Activated T-helper 1 cell treated with Interleukin-2 at 50 U/mL for 16 hours (primary cell): ENCODE results near the gene ARID1B.

Experiments
- DNase-seq: peaks from one replicate; pipeline ENCODE4 v3.0.0-alpha.2; 2020; ENCODE audit warnings: low read depth

The ARID1B gene

GRCh38 chr6:156776840-156777576, at the start of gene ARID1B:
Gene ARID1B (plus strand): TSS chr6:156777378. CDS start chr6:156777681, 303 bp downstream.
- peak; percentile 71 for DNase-seq

GRCh38 chr6:156727715-156728385, 49.3 kb upstream of the ARID1B start:
- DNase-seq: no peak

DNA sequence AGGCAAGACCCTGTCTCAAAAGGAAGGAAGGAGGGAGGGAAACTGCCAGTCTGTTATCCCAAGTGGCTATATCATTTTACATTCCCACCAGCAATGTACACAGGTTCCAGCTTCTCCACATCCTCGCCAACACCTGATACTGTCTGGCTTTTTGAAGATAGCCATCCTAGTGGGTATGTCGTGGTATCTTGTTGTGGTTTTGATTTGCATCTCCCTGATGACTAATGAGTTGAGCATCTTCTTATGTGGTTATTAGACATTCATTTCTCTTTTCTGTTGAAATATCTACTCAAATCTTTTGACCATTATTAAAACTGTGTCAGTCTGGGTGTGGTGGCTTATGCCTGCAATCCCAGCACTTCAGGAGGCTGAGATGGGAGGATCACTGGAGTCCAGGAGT, 47.9 kb upstream of the ARID1B start:
- DNase-seq: no peak

GRCh38 chr6:156731396-156731795, 45.8 kb upstream of the ARID1B start:
- no peak for DNase-seq

DNA sequence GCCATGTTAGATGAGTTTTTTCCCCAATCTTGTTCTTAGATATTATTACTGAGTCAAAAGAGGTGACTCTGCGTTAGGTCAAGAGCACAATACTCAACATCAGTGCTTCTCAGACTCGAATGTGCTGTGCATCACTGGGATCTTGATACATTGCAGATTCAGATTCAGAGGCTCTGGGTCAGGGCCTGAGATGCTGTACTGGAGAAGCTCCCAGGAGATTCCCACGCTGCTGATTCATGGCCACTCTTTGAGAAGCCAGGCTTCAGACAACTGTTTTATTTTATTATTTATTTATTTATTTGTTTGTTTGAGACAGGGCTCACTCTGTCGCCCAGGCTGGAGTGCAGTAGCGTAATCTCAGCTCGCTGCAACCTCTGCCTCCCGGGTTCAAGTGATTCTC, 41.4 kb upstream of the ARID1B start:
- DNase-seq: no peak

DNA sequence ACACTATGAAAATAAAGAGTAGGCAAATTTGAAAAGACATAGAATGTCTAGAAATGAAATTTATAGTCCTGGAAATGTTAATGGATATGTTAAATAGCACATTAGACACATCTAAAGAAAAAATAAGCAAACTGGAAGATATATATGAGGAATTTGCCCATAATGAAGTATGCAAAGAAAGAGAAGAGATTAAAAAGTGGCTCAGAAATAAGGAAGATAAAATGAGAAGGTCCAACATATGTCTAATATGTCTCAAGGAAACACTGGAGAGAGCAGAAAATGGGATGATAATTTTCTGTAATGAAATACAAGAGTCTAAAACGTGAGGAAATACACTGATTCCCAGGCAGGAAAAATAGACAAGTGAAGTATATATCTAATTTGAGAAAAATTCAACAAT, 36.6 kb upstream of the ARID1B start:
- DNase-seq: no peak

DNA sequence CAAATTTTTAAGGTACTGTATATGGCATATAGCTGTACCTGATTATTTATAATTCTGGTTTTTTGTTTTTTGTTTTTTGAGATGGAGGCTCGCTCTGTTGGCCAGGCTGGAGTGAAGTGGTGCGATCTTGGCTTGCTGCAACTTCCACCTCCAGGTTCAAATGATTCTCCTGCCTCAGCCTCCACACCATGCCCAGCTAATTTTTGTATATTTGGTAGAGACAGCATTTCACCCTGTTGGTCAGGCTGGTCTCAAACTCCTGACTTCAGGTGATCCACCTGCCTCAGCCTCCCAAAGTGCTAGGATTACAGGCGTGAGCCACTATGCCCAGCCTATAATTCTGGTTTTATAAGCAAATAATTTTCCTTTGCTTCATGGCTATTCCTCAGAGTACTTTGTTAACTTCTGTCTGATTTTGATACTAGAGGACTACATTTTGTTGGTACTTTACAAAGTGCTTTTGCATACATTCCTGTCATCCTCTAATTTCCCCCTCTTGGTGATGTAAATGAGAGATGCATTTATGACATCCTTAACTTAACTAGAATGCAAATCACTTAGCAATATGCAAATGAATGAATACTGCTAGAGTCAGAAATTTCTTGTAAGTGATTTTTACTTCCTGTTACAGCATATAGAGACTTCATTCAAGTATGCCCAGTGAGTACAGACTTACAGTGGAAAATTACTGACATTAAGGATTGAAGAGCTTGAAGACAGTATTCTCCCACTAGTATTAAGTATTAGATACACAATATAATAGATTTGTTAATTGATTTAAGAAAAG, 35.7 kb upstream of the ARID1B start:
- no peak for DNase-seq

GRCh38 chr6:156747715-156748114, 29.5 kb upstream of the ARID1B start:
- no peak for DNase-seq

DNA sequence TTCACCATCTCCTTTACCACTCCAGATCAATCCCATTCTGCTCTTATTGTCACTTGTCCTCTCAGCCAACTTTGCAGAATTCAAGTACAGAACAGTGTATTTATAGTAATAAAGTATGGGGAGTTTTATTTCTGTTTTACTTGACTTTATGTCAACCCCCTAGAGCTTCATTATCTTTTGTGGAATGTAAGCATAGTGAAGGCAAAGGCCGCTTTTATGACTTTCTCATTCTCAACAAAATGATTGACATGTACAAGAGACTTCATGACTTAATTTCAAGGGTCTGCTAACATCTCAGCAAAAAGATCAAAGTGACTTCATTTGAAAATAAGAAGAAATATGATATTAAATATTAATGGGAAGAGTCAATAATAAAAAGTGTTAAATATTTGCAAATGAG, 28.7 kb upstream of the ARID1B start:
- no peak for DNase-seq

DNA sequence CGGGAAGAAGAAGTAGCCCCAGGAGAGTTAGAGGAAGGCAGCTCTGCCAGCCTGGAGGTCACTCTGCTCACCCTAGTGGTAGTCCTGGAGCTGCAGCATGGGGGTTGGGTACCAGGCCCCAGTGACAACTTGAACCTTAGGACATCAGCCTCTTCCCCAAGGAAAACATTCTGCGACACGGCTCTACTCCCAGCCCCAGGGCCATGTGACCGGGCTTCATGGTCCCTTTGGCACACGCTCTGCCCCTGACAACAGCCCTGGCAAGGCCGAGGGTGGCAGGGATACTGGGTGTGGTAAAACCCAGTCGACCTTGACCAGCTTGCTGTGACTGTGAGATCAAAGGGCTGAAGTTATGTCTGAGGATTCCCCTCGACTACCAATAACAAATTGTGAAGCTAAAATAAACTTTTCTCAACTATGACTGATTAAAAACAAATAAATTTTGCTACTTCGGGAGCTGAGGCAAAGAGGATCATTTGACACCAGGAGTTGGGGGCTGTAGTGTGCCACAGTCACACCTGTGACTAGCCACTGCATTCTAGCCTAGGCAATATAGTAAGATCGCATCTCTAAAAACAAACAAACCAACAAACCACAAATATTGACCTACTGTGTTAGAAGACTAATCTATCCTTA, 24.4 kb upstream of the ARID1B start:
- no peak for DNase-seq

- DNase-seq: no peak
Measured at GRCh38 chr6:156756630-156757610, 20.3 kb upstream of the ARID1B start.

DNA sequence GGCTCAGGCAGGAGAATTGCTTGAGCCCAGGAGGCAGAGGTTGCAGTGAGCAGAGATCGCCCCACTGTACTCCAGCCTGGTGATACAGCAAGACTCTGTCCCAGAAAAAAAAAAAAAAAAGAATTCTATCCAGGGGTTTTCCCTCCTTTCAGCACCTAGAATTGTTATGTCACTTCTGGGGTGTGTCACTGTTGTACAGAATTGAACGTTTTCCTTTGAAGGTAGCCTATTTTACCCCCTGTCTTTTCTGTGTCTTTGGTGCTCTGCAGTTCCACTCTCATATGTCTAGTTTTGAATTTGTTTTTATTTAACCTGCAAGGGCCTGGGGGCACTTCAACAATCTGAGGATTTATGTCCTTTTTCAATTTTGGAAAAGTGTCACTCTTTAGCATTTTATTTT, 19.3 kb upstream of the ARID1B start:
- DNase-seq: no peak

DNA sequence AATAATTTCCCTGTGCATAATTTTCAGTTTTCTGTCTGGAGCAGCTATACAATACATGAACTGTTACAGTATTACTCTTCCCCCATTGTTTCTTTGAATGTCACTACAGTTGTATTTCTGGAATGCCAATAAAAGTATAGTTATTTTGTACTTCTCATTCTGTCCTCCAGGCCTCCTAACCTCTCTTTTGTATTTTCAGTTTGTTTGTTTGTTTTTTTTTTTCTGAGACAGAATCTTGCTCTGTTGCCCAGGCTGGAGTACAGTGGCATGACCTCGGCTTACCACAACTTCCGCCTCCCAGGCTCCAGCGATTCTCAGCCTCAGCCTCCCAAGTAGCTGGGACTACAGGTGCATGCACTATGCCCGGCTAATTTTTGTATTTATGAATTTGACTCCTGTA, 16.8 kb upstream of the ARID1B start:
- no peak for DNase-seq

- no peak for DNase-seq
Measured at GRCh38 chr6:156762547-156762946, 14.6 kb upstream of the ARID1B start.

DNA sequence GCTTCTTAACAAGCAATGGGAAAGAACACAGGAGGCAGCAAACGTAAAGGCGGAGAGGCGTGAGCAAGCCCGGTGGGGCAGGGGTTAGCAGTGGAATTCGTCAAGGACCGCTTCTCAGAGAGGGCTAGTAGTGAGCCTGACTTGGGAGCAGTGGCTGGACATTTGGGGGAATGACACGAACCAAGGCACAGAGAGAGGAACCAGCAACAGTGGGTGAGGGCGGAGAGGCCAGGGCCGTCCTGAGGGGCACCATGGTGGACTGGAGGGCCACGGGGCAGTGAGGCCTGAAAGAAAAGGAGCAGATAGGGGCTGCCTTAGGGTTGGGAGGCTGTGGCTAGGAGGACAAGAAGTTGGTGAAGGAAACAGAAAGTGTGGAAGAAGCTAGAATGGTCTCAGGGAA, 12.1 kb upstream of the ARID1B start:
- DNase-seq: no peak

DNA sequence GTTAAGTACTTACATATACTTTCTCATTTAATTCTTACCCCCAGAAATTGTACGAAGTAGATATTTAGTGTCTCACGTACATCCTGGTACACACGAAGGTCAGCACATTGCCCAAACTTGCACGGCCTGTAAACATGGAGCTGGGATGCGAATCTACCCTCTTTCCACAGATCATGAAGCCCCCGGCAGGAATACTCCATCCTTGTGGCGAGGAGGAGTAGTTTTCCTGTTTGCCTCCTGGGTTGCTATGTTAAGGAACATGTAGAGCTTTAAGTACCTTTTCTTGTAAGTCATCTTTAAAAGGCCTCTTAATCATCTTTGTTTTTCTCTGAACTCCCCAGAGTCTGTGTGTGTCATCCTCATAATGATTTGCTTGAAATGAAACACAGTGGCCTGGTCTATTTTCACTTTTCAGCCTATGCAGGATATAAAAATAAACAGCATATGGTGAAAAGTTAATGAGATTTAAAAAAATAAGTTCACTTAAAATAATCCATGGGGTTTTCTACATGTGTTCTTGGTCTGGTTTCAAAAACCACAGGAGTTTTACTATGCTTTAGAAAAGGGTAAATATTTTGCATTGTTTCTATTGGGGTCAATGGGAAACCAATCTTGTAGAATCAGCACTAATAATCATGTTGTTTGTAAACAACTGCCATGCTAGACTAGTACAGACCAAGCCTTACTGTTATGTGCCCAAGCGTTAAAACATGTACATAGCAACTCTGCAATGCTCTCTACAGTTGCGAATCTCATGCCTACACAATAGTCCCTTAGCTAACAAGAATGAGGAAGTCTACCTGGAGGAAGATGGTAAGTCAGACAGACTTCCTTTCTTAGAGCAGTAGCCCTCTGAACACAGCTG, 9.3 kb upstream of the ARID1B start:
- no peak for DNase-seq

DNA sequence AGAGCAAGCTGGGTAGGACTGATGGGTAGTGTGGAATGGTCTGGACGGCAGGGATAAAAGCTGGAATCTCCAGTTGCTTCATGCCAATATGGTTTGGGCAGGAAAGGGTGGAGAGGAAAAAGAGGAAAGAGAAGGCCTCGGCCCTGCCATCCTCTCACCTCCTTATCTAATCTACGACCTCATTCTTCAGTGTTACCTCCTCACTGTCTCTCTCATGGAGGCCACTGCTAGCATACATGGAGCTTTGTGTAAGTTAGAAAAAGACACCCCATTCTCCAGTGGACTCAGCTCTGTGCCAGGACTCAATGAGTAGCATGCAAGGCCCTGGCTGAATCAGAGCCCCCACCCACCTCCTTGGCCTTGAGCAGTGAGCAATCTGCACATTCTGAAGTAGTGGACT, 6.1 kb upstream of the ARID1B start:
- no peak for DNase-seq

DNA sequence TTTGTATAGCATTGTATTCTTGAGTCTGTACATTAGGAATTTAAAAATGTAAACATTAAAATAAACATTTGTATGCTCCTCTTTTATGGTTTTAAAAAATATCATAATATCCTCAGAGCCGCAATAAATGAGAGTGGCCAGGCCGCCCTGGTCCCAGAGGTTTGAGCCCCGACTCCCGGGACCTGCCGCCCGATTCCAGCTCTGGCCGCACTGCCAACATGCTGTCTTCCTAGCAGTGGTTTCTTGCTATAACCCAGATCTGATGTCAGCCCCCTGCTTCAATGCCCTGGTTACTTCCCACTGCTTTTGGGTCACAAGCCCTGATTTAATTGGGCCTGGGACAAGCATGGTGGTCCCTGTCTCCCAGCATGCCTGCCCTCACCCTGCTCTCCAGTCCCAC, 5.4 kb upstream of the ARID1B start:
- DNase-seq: no peak

DNA sequence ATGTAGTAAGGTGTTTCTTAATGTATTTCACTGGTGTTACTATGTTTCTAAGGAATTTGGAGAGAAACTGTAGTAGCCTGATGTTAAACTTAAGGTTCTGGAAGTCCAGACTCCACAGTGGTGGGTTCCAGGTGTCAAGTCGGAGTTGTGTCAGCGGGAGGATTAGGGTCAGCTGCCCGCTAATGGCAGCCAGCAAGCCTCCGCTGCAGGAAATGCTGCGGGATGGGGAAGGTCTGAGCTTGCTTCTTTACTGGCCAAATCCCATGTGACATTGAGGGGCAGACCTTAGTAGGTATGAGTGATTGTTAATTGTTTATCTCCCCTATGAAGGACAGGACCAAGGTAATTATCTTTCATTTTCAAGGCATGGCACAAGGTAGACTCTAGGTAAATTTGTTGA, 3.7 kb upstream of the ARID1B start:
- DNase-seq: no peak
